ENCODE measurements around the gene ZNF800.

DNA sequence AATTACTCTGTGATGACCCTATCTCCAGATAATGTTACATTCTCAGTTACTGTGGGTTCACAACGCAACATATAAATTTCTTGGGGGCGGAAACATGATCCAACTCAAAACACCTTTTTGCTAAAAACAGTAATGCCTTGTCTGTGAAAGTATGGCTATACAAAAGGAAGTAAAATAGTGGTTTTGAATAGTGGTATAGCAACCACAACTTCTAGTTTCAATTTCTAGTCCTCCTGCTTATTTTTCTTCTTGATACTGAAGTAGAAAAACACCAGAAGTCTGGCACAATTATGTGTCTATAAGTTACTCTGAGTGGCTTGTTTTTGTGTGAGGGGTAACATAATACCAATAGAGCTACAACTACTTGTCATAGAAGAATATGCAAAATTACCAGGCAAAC is 21.5 kb upstream of the ZNF800 start:
- TF ChIP-seq EZH2 (IDR thresholded peaks at IDR 0.05; ENCODE audit: insufficient read depth, poor library complexity, severe bottlenecking), result no peak
- TF ChIP-seq EZH2phosphoT487 (IDR thresholded peaks at IDR 0.05; ENCODE audit: insufficient read depth, low read depth), result no peak

Data from GM23248 (cell line).